ENCODE results near the gene PARL. TPM values are rescaled to one million over a fixed set of nuclear protein-coding genes. Genes with fewer than 3 reads are reported as not detected.
"Not testable (repeated sequence)": the region's sequence is repeated elsewhere in the genome, so short reads cannot be mapped to it uniquely, and the experiment has no call there.

PARL gene
- total and polyA plus RNA-seq, 2 experiments from 2014 or later, result 44.6 to 99.9 TPM

DNA sequence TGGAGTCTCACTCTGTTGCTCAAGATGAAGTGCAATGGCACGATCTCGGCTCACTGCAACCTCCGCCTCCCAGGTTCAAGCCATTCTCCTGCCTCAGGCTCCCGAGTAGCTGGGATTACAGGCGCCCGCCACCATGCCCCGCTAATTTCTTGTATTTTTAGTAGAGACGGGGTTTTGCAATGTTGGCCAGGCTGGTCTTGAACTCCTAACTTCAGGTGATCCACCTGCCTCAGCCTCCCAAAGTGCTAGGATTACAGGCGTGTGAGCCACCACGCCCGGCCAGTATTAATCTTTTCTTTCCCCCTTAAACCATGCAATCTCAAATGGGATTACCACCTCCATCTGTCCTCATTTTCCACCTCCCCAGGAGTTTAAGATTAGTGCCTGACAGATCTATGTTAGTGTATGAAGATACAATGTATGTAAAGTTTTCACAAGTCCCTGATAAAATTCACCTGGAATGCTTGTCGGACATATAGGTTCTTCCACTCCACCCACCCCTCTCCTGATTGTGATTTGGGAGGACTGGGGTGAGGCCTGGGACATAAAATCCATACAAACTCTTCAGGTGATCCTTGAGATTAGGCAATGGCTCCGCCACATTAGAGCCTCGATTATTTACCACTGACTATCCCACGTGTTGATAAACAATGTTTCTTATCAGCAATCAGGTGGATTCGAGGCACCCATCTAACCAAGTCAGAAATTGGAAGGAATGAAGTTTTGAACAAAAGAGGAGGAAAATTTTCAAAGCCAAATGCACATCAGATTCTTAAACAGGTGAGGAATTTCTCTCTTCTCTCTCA lies 1.2 kb downstream of the PARL start:
- Histone ChIP-seq H3K27me3 (peaks cover 13% of the 10 kb centered on the region), H3K27ac (no peak overlapping the region), H3K36me3 (no peaks in the 10 kb centered on the region), H3K4me1 (ENCODE audit: low read depth) (peaks cover 12% of the 10 kb centered on the region), H3K4me3 (peak overlapping the region; percentile 80), H3K9me3 (ENCODE audit: low read depth) (no peaks in the 10 kb centered on the region)
- TF ChIP-seq, protein P1, sequence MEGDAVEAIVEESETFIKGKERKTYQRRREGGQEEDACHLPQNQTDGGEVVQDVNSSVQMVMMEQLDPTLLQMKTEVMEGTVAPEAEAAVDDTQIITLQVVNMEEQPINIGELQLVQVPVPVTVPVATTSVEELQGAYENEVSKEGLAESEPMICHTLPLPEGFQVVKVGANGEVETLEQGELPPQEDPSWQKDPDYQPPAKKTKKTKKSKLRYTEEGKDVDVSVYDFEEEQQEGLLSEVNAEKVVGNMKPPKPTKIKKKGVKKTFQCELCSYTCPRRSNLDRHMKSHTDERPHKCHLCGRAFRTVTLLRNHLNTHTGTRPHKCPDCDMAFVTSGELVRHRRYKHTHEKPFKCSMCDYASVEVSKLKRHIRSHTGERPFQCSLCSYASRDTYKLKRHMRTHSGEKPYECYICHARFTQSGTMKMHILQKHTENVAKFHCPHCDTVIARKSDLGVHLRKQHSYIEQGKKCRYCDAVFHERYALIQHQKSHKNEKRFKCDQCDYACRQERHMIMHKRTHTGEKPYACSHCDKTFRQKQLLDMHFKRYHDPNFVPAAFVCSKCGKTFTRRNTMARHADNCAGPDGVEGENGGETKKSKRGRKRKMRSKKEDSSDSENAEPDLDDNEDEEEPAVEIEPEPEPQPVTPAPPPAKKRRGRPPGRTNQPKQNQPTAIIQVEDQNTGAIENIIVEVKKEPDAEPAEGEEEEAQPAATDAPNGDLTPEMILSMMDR (IDR thresholded peaks at IDR 0.05; ENCODE audit: low read depth, low read length), result no peak
- no peak for DNase-seq (ENCODE audit: low read depth in 1 of 2, low spot score in 1 of 2)

- no peak overlapping the region for H3K4me3 ChIP-seq
- TF ChIP-seq, protein P1 (IDR thresholded peaks at IDR 0.05; ENCODE audit: low read depth, low read length), result no peak
- H3K27me3 ChIP-seq, result no peaks in the 10 kb centered on the region
These were observed 4.6 kb downstream of the PARL start for GRCh38 chr3:183880121-183880520.

DNA sequence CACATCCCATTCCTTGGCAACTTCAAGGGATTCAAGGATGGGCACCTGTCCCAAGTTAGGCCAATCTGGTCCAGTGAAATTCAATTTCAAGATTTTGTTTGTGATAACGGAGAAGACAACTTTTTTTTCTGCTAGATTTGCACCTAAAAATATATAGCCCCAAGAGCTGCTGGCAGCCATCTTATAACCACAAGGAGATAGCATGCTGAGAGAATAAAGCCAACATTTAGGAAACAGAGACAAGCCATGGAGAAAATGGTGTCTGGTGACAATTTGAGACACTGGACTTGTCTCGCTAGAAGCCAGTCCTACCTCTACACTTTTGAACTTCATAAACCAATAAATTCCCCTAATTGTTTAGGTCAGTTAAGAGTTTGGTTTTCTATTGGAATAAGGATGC lies 5.4 kb downstream of the PARL start:
- Histone ChIP-seq H3K27ac (no peak overlapping the region), H3K27me3 (no peaks in the 10 kb centered on the region), H3K9me3 (ENCODE audit: low read depth) (no peaks in the 10 kb centered on the region), H3K4me1 (ENCODE audit: low read depth) (peaks cover 12% of the 10 kb centered on the region), H3K4me3 (no peak overlapping the region), H3K36me3 (peaks cover 2% of the 10 kb centered on the region)
- DNase-seq (ENCODE audit: low read depth in 1 of 2, low spot score in 1 of 2), result no peak
- TF ChIP-seq, protein P1 (IDR thresholded peaks at IDR 0.05; ENCODE audit: low read depth, low read length), result no peak

More at GRCh38 chr3:183880121-183880520, 4.6 kb downstream of the PARL start:
- peaks cover 12% of the 10 kb centered on the region for H3K4me1 ChIP-seq (ENCODE audit: low read depth)
- no peak overlapping the region for H3K27ac ChIP-seq
- no peaks in the 10 kb centered on the region for H3K9me3 ChIP-seq (ENCODE audit: low read depth)
- peaks cover 2% of the 10 kb centered on the region for H3K36me3 ChIP-seq
- no peak for DNase-seq (ENCODE audit: low read depth in 1 of 2, low spot score in 1 of 2)

DNA sequence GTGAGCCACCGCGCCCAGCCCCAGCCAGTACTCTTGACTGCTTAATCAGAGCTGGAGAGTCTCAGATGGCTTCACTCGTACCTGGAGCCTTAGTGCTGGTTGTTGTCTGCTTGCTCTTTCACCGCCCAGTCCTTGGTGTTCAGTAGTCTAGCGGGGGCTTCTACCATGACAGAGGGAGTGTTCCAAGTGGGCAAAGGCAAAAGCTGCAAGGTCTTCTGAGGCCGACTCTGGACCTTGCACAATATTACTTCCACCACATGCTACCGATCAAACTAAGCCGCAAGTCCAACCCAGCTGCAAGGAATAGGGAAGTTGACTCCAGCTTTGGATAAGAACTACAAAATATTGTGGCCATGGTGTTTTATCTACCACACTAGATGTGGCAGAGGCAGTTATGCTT lies 6.6 kb downstream of the PARL start:
- peaks cover 2% of the 10 kb centered on the region for H3K36me3 ChIP-seq
- H3K4me3 ChIP-seq, result no peak overlapping the region
- TF ChIP-seq, protein P1 (IDR thresholded peaks at IDR 0.05; ENCODE audit: low read depth, low read length), result no peak
- no peaks in the 10 kb centered on the region for H3K9me3 ChIP-seq (ENCODE audit: low read depth)
- H3K27me3 ChIP-seq, result no peaks in the 10 kb centered on the region
- peaks cover 4% of the 10 kb centered on the region for H3K4me1 ChIP-seq (ENCODE audit: low read depth)
- no peak for DNase-seq (ENCODE audit: low read depth in 1 of 2, low spot score in 1 of 2)
- no peak overlapping the region for H3K27ac ChIP-seq

GRCh38 chr3:183877227-183877626 lies 7.5 kb downstream of the PARL start:
- DNase-seq (ENCODE audit: low read depth in 1 of 2, low spot score in 1 of 2); H3K4me3 ChIP-seq: not testable (repeated sequence)

GRCh38 chr3:183875411-183875810 lies 9.3 kb downstream of the PARL start:
- no peak for DNase-seq (ENCODE audit: low read depth in 1 of 2, low spot score in 1 of 2)
- Histone ChIP-seq H3K9me3 (ENCODE audit: low read depth) (no peaks in the 10 kb centered on the region), H3K27me3 (no peaks in the 10 kb centered on the region), H3K27ac (no peak overlapping the region), H3K36me3 (peaks cover 2% of the 10 kb centered on the region), H3K4me3 (no peak overlapping the region), H3K4me1 (ENCODE audit: low read depth) (no peaks in the 10 kb centered on the region)
- TF ChIP-seq, protein P1 (IDR thresholded peaks at IDR 0.05; ENCODE audit: low read depth, low read length), result no peak

More at GRCh38 chr3:183877227-183877626, 7.5 kb downstream of the PARL start:
- H3K9me3 ChIP-seq (ENCODE audit: low read depth); H3K36me3 ChIP-seq; H3K27me3 ChIP-seq; H3K27ac ChIP-seq; H3K4me1 ChIP-seq (ENCODE audit: low read depth): not testable (repeated sequence)
